ENCODE results near the gene PARP6. TPM values are rescaled to one million over a fixed set of nuclear protein-coding genes. Genes with fewer than 3 reads are reported as not detected.
A peak's percentile ranks its signal among the peaks of the same experiment; 100 is the strongest.

The PARP6 gene
- total RNA-seq, 1 donor from 2014 or later = 16.0 TPM

GRCh38 chr15:72271221-72271620, 1.1 kb downstream of the PARP6 start:
- DNase-seq (ENCODE audit: low read depth) = no peak
- peak overlapping the region; percentile 96 for H3K4me3 ChIP-seq (ENCODE audit: low read depth, low read length)
- no peak for TF ChIP-seq CTCF (conservative IDR thresholded peaks at IDR 0.05; ENCODE audit: low read depth, low read length)

GRCh38 chr15:72269739-72270138, 2.6 kb downstream of the PARP6 start:
- no peak for TF ChIP-seq CTCF (conservative IDR thresholded peaks at IDR 0.05; ENCODE audit: low read depth, low read length)
- H3K4me3 ChIP-seq (ENCODE audit: low read depth, low read length) = no peak overlapping the region
- no peak for DNase-seq (ENCODE audit: low read depth)

GRCh38 chr15:72265031-72265430, 7.3 kb downstream of the PARP6 start:
- no peak for DNase-seq (ENCODE audit: low read depth)
- no peak for TF ChIP-seq CTCF (conservative IDR thresholded peaks at IDR 0.05; ENCODE audit: low read depth, low read length)
- no peak overlapping the region for H3K4me3 ChIP-seq (ENCODE audit: low read depth, low read length)

GRCh38 chr15:72252663-72253299, 19.6 kb downstream of the PARP6 start:
- no peak for DNase-seq (ENCODE audit: low read depth)
- no peak overlapping the region for H3K4me3 ChIP-seq (ENCODE audit: low read depth, low read length)
- no peak for TF ChIP-seq CTCF (conservative IDR thresholded peaks at IDR 0.05; ENCODE audit: low read depth, low read length)

- TF ChIP-seq CTCF (conservative IDR thresholded peaks at IDR 0.05; ENCODE audit: low read depth, low read length) = no peak
- no peak for DNase-seq (ENCODE audit: low read depth)
- H3K4me3 ChIP-seq (ENCODE audit: low read depth, low read length) = no peak overlapping the region
Observed at GRCh38 chr15:72249142-72249810, 23.1 kb downstream of the PARP6 start.

- H3K4me3 ChIP-seq (ENCODE audit: low read depth, low read length) = no peak overlapping the region
- no peak for DNase-seq (ENCODE audit: low read depth)
- TF ChIP-seq CTCF (conservative IDR thresholded peaks at IDR 0.05; ENCODE audit: low read depth, low read length) = no peak
Observed at GRCh38 chr15:72248514-72248913, 23.8 kb downstream of the PARP6 start.

All from epithelial cell of proximal tubule (primary cell).